Panc1 (cell line): ENCODE results near the gene SRCIN1. TPM values are rescaled to one million over a fixed set of nuclear protein-coding genes. Genes with fewer than 3 reads are reported as not detected.

Experiments used
- ATAC-seq: fragments of 200-7000 bp; cut with Tn5 transposase; 2 replicates; pipeline ENCODE4 v1.9.1; 2020; ENCODE audit warnings: mild to moderate bottlenecking, moderate library complexity
- BruUV-seq: library from RNA; stranded (reverse); fragments of 400-500 nt; replicated peaks from 2 replicates; lab custom pipeline; 2021; lab: Mats Ljungman, UMichigan
- CTCF ChIA-PET: fragments of 300-600 bp; sonication (Branson Sonifier 250); formaldehyde crosslinking; loops from one replicate; lab custom pipeline; 2022; ENCODE audit warnings: antibody characterized with exemption; lab: Charles Lee
- POLR2A ChIA-PET: fragments of 300-600 bp; sonication (Branson Sonifier 250); formaldehyde crosslinking; loops from one replicate; lab custom pipeline; 2022; ENCODE audit warnings: antibody characterized with exemption; lab: Charles Lee
- DNase-seq: peaks from one replicate; pipeline ENCODE4 v3.0.0-alpha.2; 2010; ENCODE audit warnings: low read depth, low spot score
- H3K27ac ChIP-seq: 2 replicates; pipeline ENCODE4 v1.5.1; 2011; ENCODE audit warnings: mild to moderate bottlenecking, low read length, inconsistent platforms
- H3K27me3 ChIP-seq: fragments of 200-500 bp; sonication (Bioruptor generic); 2 replicates; pipeline ENCODE4 v1.6.0; 2014; ENCODE audit warnings: low read length, inconsistent platforms; ENCODE audit not compliant: control insufficient read depth, insufficient read depth
- H3K36me3 ChIP-seq: fragments of 200-500 bp; sonication (Bioruptor generic); 2 replicates; pipeline ENCODE4 v1.5.1; 2014; ENCODE audit warnings: inconsistent platforms, mild to moderate bottlenecking, low read length, moderate library complexity; ENCODE audit not compliant: control insufficient read depth, insufficient read depth
- H3K4me1 ChIP-seq: 2 replicates; pipeline ENCODE4 v1.5.1; 2011; ENCODE audit warnings: inconsistent platforms, mild to moderate bottlenecking, low read length, moderate library complexity; ENCODE audit not compliant: control insufficient read depth, insufficient read depth
- H3K4me3 ChIP-seq, 2 experiments: 2 replicates each; pipeline ENCODE4 v1.5.1; 2011 to 2012; ENCODE audit warnings: low read depth in 2 of 2, low read length in 2 of 2, mild to moderate bottlenecking in 2 of 2, inconsistent platforms in 1 of 2, moderate library complexity in 1 of 2
- H3K9me3 ChIP-seq: fragments of 200-500 bp; sonication (Bioruptor generic); 2 replicates; pipeline ENCODE4 v1.5.1; 2014; ENCODE audit warnings: low read depth, mild to moderate bottlenecking, inconsistent platforms, low read length, moderate library complexity; ENCODE audit not compliant: control insufficient read depth, insufficient read depth
- CTCF ChIP-seq: fragments of 450-650 bp; IDR thresholded peaks from 2 replicates; pipeline ENCODE4 v1.5.1; 2017; ENCODE audit warnings: mild to moderate bottlenecking
- POLR2AphosphoS5 ChIP-seq: IDR thresholded peaks from 2 replicates; pipeline ENCODE4 v1.6.1; 2012; ENCODE audit warnings: mild to moderate bottlenecking, low read depth, low read length, moderate library complexity
- REST ChIP-seq, 2 experiments: IDR thresholded peaks; 2 replicates each; pipeline ENCODE4 v1.6.1; 2011 to 2012; ENCODE audit warnings: low read depth in 2 of 2, control low read depth in 1 of 2, low read length in 1 of 2, mild to moderate bottlenecking in 1 of 2, moderate library complexity in 1 of 2; ENCODE audit not compliant: insufficient read depth in 1 of 2
- SIN3A ChIP-seq: IDR thresholded peaks from 2 replicates; pipeline ENCODE4 v1.6.1; 2012; ENCODE audit warnings: low read depth, mild to moderate bottlenecking, low read length, moderate library complexity, borderline replicate concordance; ENCODE audit not compliant: insufficient read depth
- TCF7L2 ChIP-seq: IDR thresholded peaks from 2 replicates; pipeline ENCODE4 v1.6.1; 2011; ENCODE audit warnings: mild to moderate bottlenecking, low read depth, low read length, inconsistent platforms
- in situ Hi-C: cut with HindIII; loops from 2 replicates; pipeline ENCODE4 v1.10.0; 2016; ENCODE audit warnings: low sequenced_read_pairs, low pct_unique_long_range_greater_than_20kb
- intact Hi-C: fragments of 100-400 bp; cut with micrococcal nuclease; formaldehyde crosslinking; loops from one replicate; pipeline ENCODE4 v1.10.0; 2022; ENCODE audit not compliant: unreplicated experiment
- total RNA-seq: library from RNA; stranded (reverse); gene quantifications from one replicate; pipeline ENCODE4 v1.2.1, GENCODE V29; 2021; ENCODE audit not compliant: unreplicated experiment

Gene SRCIN1
- total RNA-seq, 1 experiment from 2014 or later: 12.8 TPM

GRCh38 chr17:38575781-38576180 is 30.0 kb downstream of the SRCIN1 start:
- peaks cover 8% of the 10 kb centered on the region for H3K4me1 ChIP-seq
- H3K27me3 ChIP-seq: no peaks in the 10 kb centered on the region
- H3K27ac ChIP-seq: no peak overlapping the region
- H3K36me3 ChIP-seq: no peaks in the 10 kb centered on the region
- no peak for ATAC-seq
- no peak overlapping the region for H3K4me3 ChIP-seq
- no peak for DNase-seq
- ChIA-PET CTCF (interaction anchor here (1.2 kb wide), 1 partner anchor 17 kb away, joined by 3 read pairs; no protein-coding TSS in a partner anchor), POLR2A (no interaction called here)
- intact Hi-C loops: no loop called here
- TF ChIP-seq POLR2AphosphoS5: no peak
- TF ChIP-seq CTCF: no peak
- no peak for TF ChIP-seq SIN3A
- no peak for TF ChIP-seq TCF7L2
- no peak for TF ChIP-seq REST (IDR thresholded peaks at IDR 0.05; ENCODE audit: insufficient read depth in 1 of 2, low read depth in 2 of 2, low read length in 1 of 2)
- H3K9me3 ChIP-seq: no peaks in the 10 kb centered on the region
- in situ Hi-C loops: no loop called here
- no TSS peak for BruUV-seq

DNA sequence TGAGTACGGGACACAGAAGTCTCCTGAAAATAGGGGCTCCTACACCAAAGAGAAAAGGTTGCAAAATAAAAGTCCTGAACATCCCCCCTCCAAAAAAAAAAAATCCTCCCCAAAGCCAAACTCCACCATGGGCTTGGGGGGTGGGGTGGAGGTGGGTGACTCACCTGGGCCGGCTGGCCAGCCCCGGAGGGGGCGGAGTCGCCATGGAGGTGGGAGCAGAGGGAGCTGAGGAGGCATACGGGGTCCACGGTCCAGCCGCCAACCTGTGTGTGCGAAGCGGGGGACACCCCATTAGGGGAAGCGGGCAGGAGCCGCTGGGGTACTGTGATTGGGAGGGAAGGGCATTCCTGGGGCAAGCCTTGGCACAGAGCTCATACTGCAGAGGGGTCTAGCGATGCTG is 31.0 kb downstream of the SRCIN1 start:
- DNase-seq (no peak), ATAC-seq (no peak)
- ChIA-PET CTCF (interaction anchor here (0.5 kb wide), 1 partner anchor 16 kb away, joined by 3 read pairs; no protein-coding TSS in a partner anchor), POLR2A (no interaction called here)
- Histone ChIP-seq H3K9me3 (no peaks in the 10 kb centered on the region), H3K36me3 (no peaks in the 10 kb centered on the region), H3K27ac (no peak overlapping the region), H3K4me3 (no peak overlapping the region), H3K4me1 (peaks cover 8% of the 10 kb centered on the region), H3K27me3 (no peaks in the 10 kb centered on the region)
- no peak for TF ChIP-seq REST (IDR thresholded peaks at IDR 0.05; ENCODE audit: insufficient read depth in 1 of 2, low read depth in 2 of 2, low read length in 1 of 2)
- TF ChIP-seq CTCF: no peak
- TF ChIP-seq SIN3A: no peak
- TF ChIP-seq TCF7L2: no peak
- no peak for TF ChIP-seq POLR2AphosphoS5
- intact Hi-C loops (no loop called here), in situ Hi-C loops (no loop called here)
- BruUV-seq: no TSS peak
